ENCODE measurements around the gene GJA3.

DNA sequence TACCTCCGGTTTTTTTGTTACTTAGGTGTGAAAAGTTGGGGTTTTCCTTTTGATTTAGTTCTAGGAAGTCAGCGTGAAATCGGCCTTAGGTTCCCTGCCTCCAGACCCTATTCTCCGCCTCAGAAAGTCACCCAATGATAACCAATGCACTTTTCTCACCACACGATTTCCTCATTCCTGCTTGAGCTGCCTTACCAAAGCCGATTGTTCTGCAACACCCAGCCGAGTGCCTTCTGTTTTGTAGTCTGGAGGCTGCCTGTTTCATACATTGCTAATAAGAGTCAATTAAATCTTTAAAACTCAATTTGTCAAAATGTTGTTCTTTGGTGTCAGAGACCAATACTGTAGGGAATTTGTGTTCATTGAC is 39.7 kb downstream of the GJA3 start:
- no peak for TF ChIP-seq CTCF (conservative IDR thresholded peaks at IDR 0.05 in 1 of 2, IDR thresholded peaks at IDR 0.05 in 1 of 2; ENCODE audit: low read depth in 1 of 2, low read length in 2 of 2)
- no peak for TF ChIP-seq EZH2 (IDR thresholded peaks at IDR 0.05; ENCODE audit: low read length, missing control alignments)
